Measurements from ENCODE around the gene EMC8.

DNA sequence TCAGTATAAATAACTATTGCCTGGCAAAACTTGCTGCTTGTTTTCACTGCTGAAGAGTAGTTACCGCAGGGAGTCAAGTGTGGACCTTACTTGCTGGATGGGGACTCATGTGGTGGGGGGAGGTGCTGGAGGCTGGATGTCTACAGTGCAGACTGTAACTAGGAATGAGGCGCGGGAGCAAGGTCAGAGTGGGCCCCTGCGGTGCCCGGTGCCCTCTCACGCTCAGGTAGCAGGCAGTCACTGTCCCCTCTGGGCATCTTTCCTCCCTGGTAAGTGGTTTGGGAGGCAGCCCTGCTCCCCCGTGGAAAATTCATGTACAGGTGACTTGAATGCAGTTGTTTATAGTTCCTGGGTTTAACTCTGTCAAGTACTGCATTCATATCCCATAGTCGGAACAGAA is 4.6 kb downstream of the EMC8 start:
- TF ChIP-seq, protein P1, sequence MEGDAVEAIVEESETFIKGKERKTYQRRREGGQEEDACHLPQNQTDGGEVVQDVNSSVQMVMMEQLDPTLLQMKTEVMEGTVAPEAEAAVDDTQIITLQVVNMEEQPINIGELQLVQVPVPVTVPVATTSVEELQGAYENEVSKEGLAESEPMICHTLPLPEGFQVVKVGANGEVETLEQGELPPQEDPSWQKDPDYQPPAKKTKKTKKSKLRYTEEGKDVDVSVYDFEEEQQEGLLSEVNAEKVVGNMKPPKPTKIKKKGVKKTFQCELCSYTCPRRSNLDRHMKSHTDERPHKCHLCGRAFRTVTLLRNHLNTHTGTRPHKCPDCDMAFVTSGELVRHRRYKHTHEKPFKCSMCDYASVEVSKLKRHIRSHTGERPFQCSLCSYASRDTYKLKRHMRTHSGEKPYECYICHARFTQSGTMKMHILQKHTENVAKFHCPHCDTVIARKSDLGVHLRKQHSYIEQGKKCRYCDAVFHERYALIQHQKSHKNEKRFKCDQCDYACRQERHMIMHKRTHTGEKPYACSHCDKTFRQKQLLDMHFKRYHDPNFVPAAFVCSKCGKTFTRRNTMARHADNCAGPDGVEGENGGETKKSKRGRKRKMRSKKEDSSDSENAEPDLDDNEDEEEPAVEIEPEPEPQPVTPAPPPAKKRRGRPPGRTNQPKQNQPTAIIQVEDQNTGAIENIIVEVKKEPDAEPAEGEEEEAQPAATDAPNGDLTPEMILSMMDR (conservative IDR thresholded peaks at IDR 0.05; ENCODE audit: low read depth in 2 of 2), result no peak
- TF ChIP-seq EZH2 (IDR thresholded peaks at IDR 0.05; ENCODE audit: low read depth, unreplicated experiment), result no peak
- TF ChIP-seq CREB1 (CRISPR knock-in tag; IDR thresholded peaks at IDR 0.05; ENCODE audit: low read depth), result no peak
- TF ChIP-seq EZH2phosphoT487 (IDR thresholded peaks at IDR 0.05; ENCODE audit: unreplicated experiment), result no peak
- no peak for TF ChIP-seq JUNB (IDR thresholded peaks at IDR 0.05; ENCODE audit: unreplicated experiment)
- TF ChIP-seq, protein P2, sequence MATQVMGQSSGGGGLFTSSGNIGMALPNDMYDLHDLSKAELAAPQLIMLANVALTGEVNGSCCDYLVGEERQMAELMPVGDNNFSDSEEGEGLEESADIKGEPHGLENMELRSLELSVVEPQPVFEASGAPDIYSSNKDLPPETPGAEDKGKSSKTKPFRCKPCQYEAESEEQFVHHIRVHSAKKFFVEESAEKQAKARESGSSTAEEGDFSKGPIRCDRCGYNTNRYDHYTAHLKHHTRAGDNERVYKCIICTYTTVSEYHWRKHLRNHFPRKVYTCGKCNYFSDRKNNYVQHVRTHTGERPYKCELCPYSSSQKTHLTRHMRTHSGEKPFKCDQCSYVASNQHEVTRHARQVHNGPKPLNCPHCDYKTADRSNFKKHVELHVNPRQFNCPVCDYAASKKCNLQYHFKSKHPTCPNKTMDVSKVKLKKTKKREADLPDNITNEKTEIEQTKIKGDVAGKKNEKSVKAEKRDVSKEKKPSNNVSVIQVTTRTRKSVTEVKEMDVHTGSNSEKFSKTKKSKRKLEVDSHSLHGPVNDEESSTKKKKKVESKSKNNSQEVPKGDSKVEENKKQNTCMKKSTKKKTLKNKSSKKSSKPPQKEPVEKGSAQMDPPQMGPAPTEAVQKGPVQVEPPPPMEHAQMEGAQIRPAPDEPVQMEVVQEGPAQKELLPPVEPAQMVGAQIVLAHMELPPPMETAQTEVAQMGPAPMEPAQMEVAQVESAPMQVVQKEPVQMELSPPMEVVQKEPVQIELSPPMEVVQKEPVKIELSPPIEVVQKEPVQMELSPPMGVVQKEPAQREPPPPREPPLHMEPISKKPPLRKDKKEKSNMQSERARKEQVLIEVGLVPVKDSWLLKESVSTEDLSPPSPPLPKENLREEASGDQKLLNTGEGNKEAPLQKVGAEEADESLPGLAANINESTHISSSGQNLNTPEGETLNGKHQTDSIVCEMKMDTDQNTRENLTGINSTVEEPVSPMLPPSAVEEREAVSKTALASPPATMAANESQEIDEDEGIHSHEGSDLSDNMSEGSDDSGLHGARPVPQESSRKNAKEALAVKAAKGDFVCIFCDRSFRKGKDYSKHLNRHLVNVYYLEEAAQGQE (IDR thresholded peaks at IDR 0.05; ENCODE audit: unreplicated experiment), result no peak
- TF ChIP-seq ZNF331 (CRISPR knock-in tag; IDR thresholded peaks at IDR 0.05; ENCODE audit: low read depth), result no peak
- TF ChIP-seq, protein P3, sequence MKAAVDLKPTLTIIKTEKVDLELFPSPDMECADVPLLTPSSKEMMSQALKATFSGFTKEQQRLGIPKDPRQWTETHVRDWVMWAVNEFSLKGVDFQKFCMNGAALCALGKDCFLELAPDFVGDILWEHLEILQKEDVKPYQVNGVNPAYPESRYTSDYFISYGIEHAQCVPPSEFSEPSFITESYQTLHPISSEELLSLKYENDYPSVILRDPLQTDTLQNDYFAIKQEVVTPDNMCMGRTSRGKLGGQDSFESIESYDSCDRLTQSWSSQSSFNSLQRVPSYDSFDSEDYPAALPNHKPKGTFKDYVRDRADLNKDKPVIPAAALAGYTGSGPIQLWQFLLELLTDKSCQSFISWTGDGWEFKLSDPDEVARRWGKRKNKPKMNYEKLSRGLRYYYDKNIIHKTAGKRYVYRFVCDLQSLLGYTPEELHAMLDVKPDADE (IDR thresholded peaks at IDR 0.05), result no peak
- TF ChIP-seq NANOG (IDR thresholded peaks at IDR 0.05; ENCODE audit: borderline replicate concordance), result no peak
- no peak for TF ChIP-seq POLR2AphosphoS5 (IDR thresholded peaks at IDR 0.05; ENCODE audit: low read depth)

Data from GM23338 (cell line).